Natural killer cell (primary cell): Measurements from ENCODE around the gene RNF151. TPM values are rescaled to one million over a fixed set of nuclear protein-coding genes. Genes with fewer than 3 reads are reported as not detected.

Experiments
- ATAC-seq, 3 donors: fragments of 150-1000 bp in 2 of 3; fragments of 200-7000 bp in 1 of 3; cut with Tn5 transposase; 1 replicate in 1 of 3; 2 replicates in 2 of 3; pipeline ENCODE4 v1.10.0; 2021; ENCODE audit warnings: mild to moderate bottlenecking in 2 of 3, moderate library complexity in 2 of 3
- DNase-seq, 2 donors: peaks; one replicate each; pipeline versions ENCODE4 v3.0.0 to v3.0.0-alpha.2; 2013 to 2021; ENCODE audit warnings: mixed read lengths in 1 of 2
- H3K27ac ChIP-seq: one replicate; pipeline ENCODE4 v1.5.1; 2013; ENCODE audit warnings: mild to moderate bottlenecking, low read length
- H3K27me3 ChIP-seq: one replicate; pipeline ENCODE4 v1.6.1; 2013; ENCODE audit warnings: low read length; ENCODE audit not compliant: control insufficient read depth, insufficient read depth
- H3K36me3 ChIP-seq: one replicate; pipeline ENCODE4 v1.6.1; 2013; ENCODE audit warnings: low read length; ENCODE audit not compliant: control insufficient read depth, insufficient read depth
- H3K4me1 ChIP-seq: one replicate; pipeline ENCODE4 v1.6.1; 2013; ENCODE audit warnings: low read length; ENCODE audit not compliant: control insufficient read depth, insufficient read depth
- H3K4me3 ChIP-seq: one replicate; pipeline ENCODE4 v1.5.1; 2013; ENCODE audit warnings: low read length
- H3K9me3 ChIP-seq: one replicate; pipeline ENCODE4 v1.6.1; 2013; ENCODE audit warnings: low read length; ENCODE audit not compliant: control insufficient read depth, insufficient read depth
- H3K27ac Mint-ChIP-seq, 2 donors: one replicate each; pipeline ENCODE4 v1.8.0; 2022; ENCODE audit warnings: mild to moderate bottlenecking in 2 of 2, mixed read lengths in 2 of 2, moderate library complexity in 1 of 2
- H3K27me3 Mint-ChIP-seq, 2 donors: one replicate each; pipeline ENCODE4 v1.8.0; 2022; ENCODE audit warnings: low read depth in 2 of 2, mixed read lengths in 2 of 2
- H3K36me3 Mint-ChIP-seq: one replicate; pipeline ENCODE4 v1.8.0; 2022; ENCODE audit warnings: mixed read lengths
- H3K4me1 Mint-ChIP-seq, 2 donors: one replicate each; pipeline ENCODE4 v1.8.0; 2022; ENCODE audit warnings: mixed read lengths in 2 of 2
- H3K4me3 Mint-ChIP-seq: one replicate; pipeline ENCODE4 v1.8.0; 2022; ENCODE audit warnings: mild to moderate bottlenecking, moderate library complexity, mixed read lengths
- H3K9me3 Mint-ChIP-seq, 2 donors: one replicate each; pipeline ENCODE4 v1.8.0; 2022; ENCODE audit warnings: mixed read lengths in 2 of 2
- CTCF ChIP-seq: fragments of 200-600 bp; IDR thresholded peaks from one replicate; pipeline ENCODE4 v1.8.0; 2022; ENCODE audit warnings: antibody characterized with exemption
- WGBS: methylation state at CpG from one replicate; pipeline ENCODE4 v1.1.7; 2013; ENCODE audit warnings: missing lambda C conversion rate; ENCODE audit not compliant: insufficient coverage; 5-methylcytosine and 5-hydroxymethylcytosine counted together
- intact Hi-C: fragments of 100-400 bp; cut with micrococcal nuclease; formaldehyde crosslinking; loops from one replicate; pipeline ENCODE4 v1.14.2; 2022
- total RNA-seq, 4 donors: library from RNA; stranded (reverse); fragments of 120-200 nt in 1 of 4; gene quantifications; one replicate each; pipeline versions ENCODE4 v1.2.3 to v1.2.4, GENCODE V29; 2013 to 2022

Gene RNF151
- total RNA-seq, 3 donors from 2014 or later (not counting 1 experiment from before 2014, with no cell fraction given) = not detected

GRCh38 chr16:1946495-1947368 lies 19.9 kb upstream of the RNF151 start:
- Mint-ChIP-seq H3K27ac (no peak overlapping the region), H3K36me3 (no peaks in the 10 kb centered on the region), H3K27me3 (no peaks in the 10 kb centered on the region), H3K4me1 (peaks cover 6 to 22% of the 10 kb centered on the region in 2 donors), H3K4me3 (no peak overlapping the region), H3K9me3 (no peaks in the 10 kb centered on the region)
- WGBS = 91% methylated on average over 38 of the region's 38 CpGs
- intact Hi-C loops = no loop called here
- Histone ChIP-seq H3K4me3 (no peak overlapping the region), H3K27ac (no peak overlapping the region), H3K27me3 (no peaks in the 10 kb centered on the region), H3K4me1 (peaks cover 16% of the 10 kb centered on the region), H3K9me3 (no peaks in the 10 kb centered on the region), H3K36me3 (no peaks in the 10 kb centered on the region)
- DNase-seq (no peak), ATAC-seq (no peak)
- no peak for TF ChIP-seq CTCF

GRCh38 chr16:1947369-1947670 lies 19.3 kb upstream of the RNF151 start:
- no peaks in the 10 kb centered on the region for H3K9me3 Mint-ChIP-seq
- Histone ChIP-seq H3K4me1 (peaks cover 10% of the 10 kb centered on the region), H3K4me3 (no peak overlapping the region), H3K27me3 (no peaks in the 10 kb centered on the region), H3K27ac (no peak overlapping the region), H3K9me3 (no peaks in the 10 kb centered on the region), H3K36me3 (no peaks in the 10 kb centered on the region)
- H3K27ac Mint-ChIP-seq = no peak overlapping the region
- peaks cover 6 to 16% of the 10 kb centered on the region in 2 donors for H3K4me1 Mint-ChIP-seq
- H3K36me3 Mint-ChIP-seq = no peaks in the 10 kb centered on the region
- DNase-seq = no peak
- no peaks in the 10 kb centered on the region for H3K27me3 Mint-ChIP-seq
- 93% methylated on average over 9 of the region's 9 CpGs for WGBS
- H3K4me3 Mint-ChIP-seq = no peak overlapping the region
- no peak for TF ChIP-seq CTCF
- no peak for ATAC-seq
- intact Hi-C loops = no loop called here

- Mint-ChIP-seq H3K4me1 (peaks cover 1 to 2% of the 10 kb centered on the region in 2 donors), H3K27me3 (peaks cover 0 to 3% of the 10 kb centered on the region in 2 donors), H3K27ac (no peak overlapping the region), H3K4me3 (no peak overlapping the region), H3K9me3 (no peaks in the 10 kb centered on the region), H3K36me3 (no peaks in the 10 kb centered on the region)
- ATAC-seq = no peak
- Histone ChIP-seq H3K9me3 (no peaks in the 10 kb centered on the region), H3K36me3 (no peaks in the 10 kb centered on the region), H3K27me3 (no peaks in the 10 kb centered on the region), H3K4me1 (no peaks in the 10 kb centered on the region), H3K4me3 (no peak overlapping the region), H3K27ac (no peak overlapping the region)
- no peak for TF ChIP-seq CTCF
- WGBS = 91% methylated on average over 10 of the region's 11 CpGs
- no peak for DNase-seq
- intact Hi-C loops = no loop called here
Observed at GRCh38 chr16:1949507-1949906, 17.1 kb upstream of the RNF151 start.

- H3K4me1 Mint-ChIP-seq = no peaks in the 10 kb centered on the region
- H3K4me1 ChIP-seq = no peaks in the 10 kb centered on the region
- no peak overlapping the region for H3K4me3 ChIP-seq
- H3K9me3 ChIP-seq = no peaks in the 10 kb centered on the region
- no peak overlapping the region for H3K4me3 Mint-ChIP-seq
- no peak for DNase-seq
- H3K9me3 Mint-ChIP-seq = no peaks in the 10 kb centered on the region
- no peaks in the 10 kb centered on the region for H3K36me3 ChIP-seq
- no peaks in the 10 kb centered on the region for H3K36me3 Mint-ChIP-seq
- no peak overlapping the region for H3K27ac Mint-ChIP-seq
- H3K27ac ChIP-seq = no peak overlapping the region
- ATAC-seq = no peak
- no peaks in the 10 kb centered on the region for H3K27me3 ChIP-seq
- intact Hi-C loops = no loop called here
- no peak for TF ChIP-seq CTCF
- 81% methylated on average over 7 of the region's 7 CpGs for WGBS
- peaks cover 0 to 3% of the 10 kb centered on the region in 2 donors for H3K27me3 Mint-ChIP-seq
Observed at GRCh38 chr16:1950047-1950446, 16.6 kb upstream of the RNF151 start.
